Sigmoid colon (tissue), 7 donors: ENCODE data around the gene MTA1. TPM values are rescaled to one million over a fixed set of nuclear protein-coding genes. Genes with fewer than 3 reads are reported as not detected.

Source experiments
- DNase-seq: peaks from one replicate; pipeline ENCODE4 v3.0.0-alpha.2; 2019
- H3K27ac ChIP-seq, 4 donors: fragments of 200-600 bp; sonication (generic); one replicate each; pipeline ENCODE4 v1.5.1; 2016 to 2019; ENCODE audit warnings: mild to moderate bottlenecking in 1 of 4
- H3K27me3 ChIP-seq, 3 donors: fragments of 200-600 bp; sonication (generic); one replicate each; pipeline ENCODE4 v1.5.1; 2019; ENCODE audit warnings: mild to moderate bottlenecking in 1 of 3
- H3K36me3 ChIP-seq, 4 donors: fragments of 200-600 bp; sonication (generic); one replicate each; pipeline ENCODE4 v1.5.1; 2016 to 2019
- H3K4me1 ChIP-seq, 4 donors: fragments of 200-600 bp; sonication (generic); one replicate each; pipeline ENCODE4 v1.5.1; 2017 to 2019
- H3K4me3 ChIP-seq, 4 donors: fragments of 200-600 bp; sonication (generic); one replicate each; pipeline ENCODE4 v1.5.1; 2017 to 2019; ENCODE audit warnings: mild to moderate bottlenecking in 2 of 4, moderate library complexity in 1 of 4
- H3K9me3 ChIP-seq, 4 donors: fragments of 200-600 bp in 3 of 4; sonication (generic) in 3 of 4; one replicate each; pipeline versions ENCODE4 v1.5.1 to v1.6.1; 2013 to 2019
- EP300 ChIP-seq, 4 donors: sonication (generic); formaldehyde crosslinking; IDR thresholded peaks; one replicate each; pipeline ENCODE4 v1.6.1; 2017; ENCODE audit warnings: antibody characterized with exemption in 4 of 4
- POLR2A ChIP-seq, 2 donors: fragments of 450-650 bp; IDR thresholded peaks; one replicate each; pipeline ENCODE4 v1.6.1; 2016; ENCODE audit warnings: antibody characterized with exemption in 2 of 2, mild to moderate bottlenecking in 2 of 2, moderate library complexity in 2 of 2
- POLR2AphosphoS5 ChIP-seq, 4 donors: sonication (generic); formaldehyde crosslinking; IDR thresholded peaks; one replicate each; pipeline ENCODE4 v1.6.1; 2017; ENCODE audit warnings: antibody characterized with exemption in 4 of 4
- WGBS, 2 donors: extraction: QIAGEN DNeasy Blood & Tissue Kit; methylation state at CpG; one replicate each; pipeline ENCODE4 v1.1.7; 2013; 5-methylcytosine and 5-hydroxymethylcytosine counted together
- intact Hi-C: fragments of 100-400 bp; cut with DNase I; formaldehyde crosslinking; loops from one replicate; pipeline ENCODE4 v1.15.1; 2023
- polyA plus RNA-seq, 3 donors: library from polyadenylated mRNA; stranded (reverse); fragments of 200-250 nt; gene quantifications; one replicate each; pipeline ENCODE4 v1.2.3, GENCODE V29; 2013
- total RNA-seq, 4 donors: library from RNA; depleted of rRNA; stranded (reverse); fragments of >200 nt; gene quantifications; one replicate each; pipeline ENCODE4 v1.1.0, GENCODE V29; 2016
- TF ChIP-seq, protein P1 (sequence below), 4 experiments: fragments of 450-650 bp in 3 of 4; fragments of 200-600 bp in 1 of 4; IDR thresholded peaks; one replicate each; pipeline ENCODE4 v1.5.1; 2016 to 2019; ENCODE audit warnings: antibody characterized with exemption in 4 of 4, mild to moderate bottlenecking in 3 of 4, moderate library complexity in 2 of 4
- donor health status: healthy with polysubstance abuse.
- donor health status: Bipolar disorder and iron deficiency.
- donor health status: healthy.

MTA1 gene
- total and polyA plus RNA-seq, 7 donors, result 14.3 to 92.8 (median 44.7) TPM

DNA sequence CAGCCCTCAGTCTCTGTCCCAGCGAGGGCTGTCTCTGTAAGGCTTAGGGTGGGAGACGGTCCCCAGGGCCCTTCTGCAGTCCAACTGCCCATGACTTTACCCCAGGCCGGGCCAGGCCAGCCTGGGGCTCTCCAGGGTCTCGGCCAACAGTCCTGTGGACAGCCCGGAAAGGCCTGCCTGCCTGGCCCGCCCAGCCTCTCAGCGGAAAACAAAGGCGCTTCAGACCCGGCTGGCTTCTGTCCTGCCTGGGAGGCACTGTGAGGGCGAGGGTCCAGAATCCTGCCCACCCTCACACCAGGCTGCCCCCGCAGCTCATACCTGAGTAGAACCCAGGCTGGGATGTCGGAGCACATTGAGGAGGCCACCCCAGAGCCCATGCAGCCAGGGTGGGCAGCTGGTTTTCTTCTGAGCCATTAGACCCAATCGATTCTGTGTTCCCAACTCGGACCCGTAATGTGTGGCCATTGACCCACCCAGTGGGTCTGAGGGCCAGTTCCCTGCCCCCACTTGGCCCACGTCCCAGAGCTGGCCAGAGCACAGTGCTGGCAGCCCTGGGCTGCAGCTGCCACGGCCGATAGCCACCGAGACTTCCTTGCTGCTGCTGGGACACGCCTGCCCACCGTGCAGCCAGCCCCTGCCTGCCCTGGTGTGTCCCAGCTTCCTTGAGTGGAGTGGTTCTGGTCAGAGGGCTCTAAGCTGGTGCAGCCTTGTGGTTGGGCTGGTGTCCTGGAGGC, 56.6 kb downstream of the MTA1 start:
- TF ChIP-seq POLR2A (IDR thresholded peaks at IDR 0.05) (peak in 1 of 2 donors; percentile 29), POLR2AphosphoS5 (IDR thresholded peaks at IDR 0.05) (peak in 3 of 4 donors; percentile 31 to 44 (median 42))
- TF ChIP-seq, protein P1, sequence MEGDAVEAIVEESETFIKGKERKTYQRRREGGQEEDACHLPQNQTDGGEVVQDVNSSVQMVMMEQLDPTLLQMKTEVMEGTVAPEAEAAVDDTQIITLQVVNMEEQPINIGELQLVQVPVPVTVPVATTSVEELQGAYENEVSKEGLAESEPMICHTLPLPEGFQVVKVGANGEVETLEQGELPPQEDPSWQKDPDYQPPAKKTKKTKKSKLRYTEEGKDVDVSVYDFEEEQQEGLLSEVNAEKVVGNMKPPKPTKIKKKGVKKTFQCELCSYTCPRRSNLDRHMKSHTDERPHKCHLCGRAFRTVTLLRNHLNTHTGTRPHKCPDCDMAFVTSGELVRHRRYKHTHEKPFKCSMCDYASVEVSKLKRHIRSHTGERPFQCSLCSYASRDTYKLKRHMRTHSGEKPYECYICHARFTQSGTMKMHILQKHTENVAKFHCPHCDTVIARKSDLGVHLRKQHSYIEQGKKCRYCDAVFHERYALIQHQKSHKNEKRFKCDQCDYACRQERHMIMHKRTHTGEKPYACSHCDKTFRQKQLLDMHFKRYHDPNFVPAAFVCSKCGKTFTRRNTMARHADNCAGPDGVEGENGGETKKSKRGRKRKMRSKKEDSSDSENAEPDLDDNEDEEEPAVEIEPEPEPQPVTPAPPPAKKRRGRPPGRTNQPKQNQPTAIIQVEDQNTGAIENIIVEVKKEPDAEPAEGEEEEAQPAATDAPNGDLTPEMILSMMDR (IDR thresholded peaks at IDR 0.05), result no peak
- 17 to 40% methylated on average over 21 of the region's 21 CpGs for WGBS, 2 donors
- intact Hi-C loops, result loop anchor here (10.0 kb wide), 1 partner anchor 49 kb away; the partner anchor contains the start of gene TMEM121
- peak overlapping the region; percentile 34 to 96 (median 64) for H3K4me3 ChIP-seq
- no peak for DNase-seq
- H3K4me1 ChIP-seq, result peaks cover 0 to 71% (median 68%) of the 10 kb centered on the region in 4 donors
- H3K27ac ChIP-seq, result peak overlapping the region; percentile 77 to 92 (median 82)
- H3K9me3 ChIP-seq, result no peaks in the 10 kb centered on the region
- peaks cover 0 to 4% (median 0%) of the 10 kb centered on the region in 4 donors for H3K36me3 ChIP-seq
- H3K27me3 ChIP-seq, result peaks cover 3 to 67% (median 9%) of the 10 kb centered on the region in 3 donors

DNA sequence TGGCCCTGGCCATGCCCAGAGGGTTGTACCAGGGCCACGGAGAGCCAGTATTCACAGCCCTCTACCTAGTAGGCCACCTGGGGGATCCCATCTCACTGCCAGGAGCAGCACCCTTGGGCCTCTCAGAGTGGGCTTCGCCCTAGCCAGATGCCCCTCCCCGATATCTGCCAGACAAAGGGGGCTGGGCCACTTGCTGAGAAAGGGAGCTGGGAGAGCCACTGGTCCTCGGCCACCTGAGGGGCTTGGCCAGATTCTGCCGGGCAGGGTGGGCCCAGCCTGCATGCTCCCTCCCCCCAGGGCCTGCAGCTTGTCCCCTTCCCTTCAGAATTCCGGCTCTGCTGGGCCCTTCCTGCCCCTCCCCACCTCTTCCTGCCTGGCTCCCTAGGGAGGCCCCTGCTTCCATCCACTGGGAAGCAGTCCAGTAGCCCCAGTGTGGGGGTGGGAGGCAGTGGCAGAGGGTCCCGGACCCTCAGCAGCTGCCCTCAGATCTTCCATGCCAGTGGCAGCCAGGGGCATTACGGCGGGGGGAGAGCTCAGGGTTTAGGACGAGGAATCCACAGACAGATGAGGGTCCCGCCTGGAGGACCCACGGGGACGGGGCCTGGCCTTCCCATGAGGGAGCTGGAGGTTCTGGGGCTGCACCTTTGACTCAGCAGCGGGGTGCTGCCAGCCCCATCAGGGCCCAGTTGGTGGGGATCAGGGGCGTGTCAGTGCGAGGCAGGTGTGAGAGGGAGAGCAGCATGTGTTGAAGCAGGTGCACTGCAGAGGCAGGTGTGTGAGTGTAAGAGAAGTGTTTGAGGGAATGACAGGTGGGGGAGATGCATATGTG, 57.4 kb downstream of the MTA1 start:
- DNase-seq, result no peak
- Histone ChIP-seq H3K4me1 (peaks cover 0 to 71% (median 69%) of the 10 kb centered on the region in 4 donors), H3K27me3 (peaks cover 3 to 67% (median 9%) of the 10 kb centered on the region in 3 donors), H3K27ac (peak overlapping the region; percentile 77 to 92 (median 82)), H3K36me3 (peaks cover 0 to 4% (median 0%) of the 10 kb centered on the region in 4 donors), H3K9me3 (no peaks in the 10 kb centered on the region), H3K4me3 (peak overlapping the region in 3 of 4 donors; percentile 55 to 96 (median 73))
- intact Hi-C loops, result loop anchor here (10.0 kb wide), 1 partner anchor 48 kb away; the partner anchor contains the start of gene TMEM121
- 36 to 52% methylated on average over 16 of the region's 16 CpGs for WGBS, 2 donors
- TF ChIP-seq EP300 (IDR thresholded peaks at IDR 0.05) (no peak), POLR2A (IDR thresholded peaks at IDR 0.05) (no peak), POLR2AphosphoS5 (IDR thresholded peaks at IDR 0.05) (no peak)
- TF ChIP-seq, protein P1 (IDR thresholded peaks at IDR 0.05), result no peak

DNA sequence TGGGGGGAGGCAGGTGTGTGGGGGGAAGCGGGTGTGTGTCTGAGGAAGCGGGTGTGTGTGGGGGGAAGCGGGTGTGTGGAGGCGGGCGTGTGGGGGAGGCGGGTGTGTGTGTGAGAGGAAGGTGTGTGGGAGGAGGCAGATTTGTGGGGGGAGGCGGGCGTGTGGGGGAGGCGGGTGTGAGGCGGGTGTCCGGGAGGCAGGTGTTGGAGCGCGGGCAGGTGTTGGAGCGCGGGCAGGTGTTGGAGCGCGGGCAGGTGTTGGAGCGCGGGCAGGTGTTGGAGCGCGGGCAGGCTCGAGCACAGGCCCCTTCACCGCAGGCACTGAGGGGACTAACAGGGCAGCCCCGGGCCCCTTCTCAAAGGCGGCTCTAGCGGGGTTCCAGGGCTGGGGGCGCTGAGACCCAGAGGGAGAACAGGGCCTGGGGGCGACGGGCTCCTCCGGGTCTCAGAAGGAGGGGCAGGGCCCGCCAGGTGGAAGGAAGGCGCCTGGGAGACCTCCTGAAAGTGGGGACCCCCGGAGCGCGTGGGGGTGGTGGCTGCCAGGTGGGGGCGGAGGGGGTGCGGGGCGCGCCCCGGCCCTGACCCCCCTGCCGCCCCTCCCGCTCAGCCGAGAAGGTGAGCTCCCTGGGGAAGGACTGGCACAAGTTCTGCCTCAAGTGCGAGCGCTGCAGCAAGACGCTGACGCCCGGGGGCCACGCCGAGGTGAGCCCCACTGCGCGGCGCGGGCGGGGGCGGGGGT, 58.2 kb downstream of the MTA1 start:
- Histone ChIP-seq H3K36me3 (peaks cover 0 to 4% (median 0%) of the 10 kb centered on the region in 4 donors), H3K9me3 (no peaks in the 10 kb centered on the region), H3K27ac (peak overlapping the region in 3 of 4 donors; percentile 9 to 92 (median 21)), H3K4me1 (peaks cover 0 to 71% (median 69%) of the 10 kb centered on the region in 4 donors), H3K27me3 (peaks cover 3 to 64% (median 9%) of the 10 kb centered on the region in 3 donors), H3K4me3 (no peak overlapping the region)
- TF ChIP-seq POLR2AphosphoS5 (IDR thresholded peaks at IDR 0.05), result no peak
- no peak for TF ChIP-seq POLR2A (IDR thresholded peaks at IDR 0.05)
- TF ChIP-seq, protein P1 (IDR thresholded peaks at IDR 0.05), result no peak
- TF ChIP-seq EP300 (IDR thresholded peaks at IDR 0.05), result no peak
- 13 to 20% methylated on average over 54 to 56 of the region's 56 CpGs for WGBS, 2 donors
- no peak for DNase-seq
- intact Hi-C loops, result loop anchor here (10.0 kb wide), 1 partner anchor 47 kb away; the partner anchor contains the start of gene TMEM121
